Non-pigmented ciliary epithelial cell (primary cell): ENCODE measurements around the gene NR4A1.
A peak's percentile ranks its signal among the peaks of the same experiment; 100 is the strongest.

Source experiments
- DNase-seq: peaks from one replicate; pipeline ENCODE4 v3.0.0-alpha.2; 2010; ENCODE audit warnings: low read depth

Gene NR4A1

GRCh38 chr12:52018433-52019112 lies 32.7 kb upstream of the NR4A1 start:
- DNase-seq = no peak

GRCh38 chr12:52019113-52019770 lies 32.0 kb upstream of the NR4A1 start:
- DNase-seq = no peak

- no peak for DNase-seq
Observed at GRCh38 chr12:52020539-52021336, 30.5 kb upstream of the NR4A1 start.

GRCh38 chr12:52022841-52023181 lies 28.4 kb upstream of the NR4A1 start:
- no peak for DNase-seq

- no peak for DNase-seq
Observed at GRCh38 chr12:52023182-52023975, 27.9 kb upstream of the NR4A1 start.

- DNase-seq = no peak
Observed at GRCh38 chr12:52023976-52024688, 27.1 kb upstream of the NR4A1 start.

GRCh38 chr12:52024845-52025230 lies 26.4 kb upstream of the NR4A1 start:
- DNase-seq = no peak

- no peak for DNase-seq
Observed at GRCh38 chr12:52026263-52026662, 25.0 kb upstream of the NR4A1 start.

- no peak for DNase-seq
Observed at GRCh38 chr12:52027085-52027843, 24.0 kb upstream of the NR4A1 start.

- DNase-seq = no peak
Observed at GRCh38 chr12:52029685-52030084, 21.6 kb upstream of the NR4A1 start.

- DNase-seq = no peak
Observed at GRCh38 chr12:52032446-52032803, 18.8 kb upstream of the NR4A1 start.

GRCh38 chr12:52032804-52033445 lies 18.3 kb upstream of the NR4A1 start:
- DNase-seq = peak; percentile 86

GRCh38 chr12:52033446-52034140 lies 17.6 kb upstream of the NR4A1 start:
- no peak for DNase-seq

- no peak for DNase-seq
Observed at GRCh38 chr12:52035190-52035589, 16.1 kb upstream of the NR4A1 start.

- DNase-seq = no peak
Observed at GRCh38 chr12:52035926-52036325, 15.3 kb upstream of the NR4A1 start.

- no peak for DNase-seq
Observed at GRCh38 chr12:52036587-52037171, 14.6 kb upstream of the NR4A1 start.

- no peak for DNase-seq
Observed at GRCh38 chr12:52037248-52037861, 13.9 kb upstream of the NR4A1 start.

- DNase-seq = no peak
Observed at GRCh38 chr12:52038447-52038846, 12.8 kb upstream of the NR4A1 start.

- no peak for DNase-seq
Observed at GRCh38 chr12:52041035-52041434, 10.2 kb upstream of the NR4A1 start.
